HG03457 (cell line): ENCODE measurements around the gene CSNK2A1.
"Not testable (repeated sequence)": the region's sequence is repeated elsewhere in the genome, so short reads cannot be mapped to it uniquely, and the experiment has no call there.

ENCODE experiments used
- ATAC-seq: cut with Tn5 transposase; IDR thresholded peaks from one replicate; pipeline ENCODE4 v1.9.1; 2021; ENCODE audit warnings: moderate number of reproducible peaks; ENCODE audit not compliant: unreplicated experiment

CSNK2A1 gene

GRCh38 chr20:496126-496696 is 47.4 kb downstream of the CSNK2A1 start:
- no peak for ATAC-seq

GRCh38 chr20:492159-492558 is 51.4 kb downstream of the CSNK2A1 start:
- ATAC-seq = no peak

- no peak for ATAC-seq
These were observed 55.9 kb downstream of the CSNK2A1 start for GRCh38 chr20:487655-488054.

- ATAC-seq = no peak
These were observed 59.6 kb downstream of the CSNK2A1 start for GRCh38 chr20:483815-484644.

- ATAC-seq = no peak
These were observed 62.4 kb downstream of the CSNK2A1 start for GRCh38 chr20:481167-481566.

GRCh38 chr20:480044-480443 is 63.5 kb downstream of the CSNK2A1 start:
- ATAC-seq = no peak

- ATAC-seq = no peak
These were observed 64.1 kb downstream of the CSNK2A1 start for GRCh38 chr20:479487-479886.

GRCh38 chr20:478949-479429 is 64.6 kb downstream of the CSNK2A1 start:
- ATAC-seq = no peak

- ATAC-seq = no peak
These were observed 65.3 kb downstream of the CSNK2A1 start for GRCh38 chr20:478010-478948.

GRCh38 chr20:476561-477249 is 66.9 kb downstream of the CSNK2A1 start:
- ATAC-seq = not testable (repeated sequence)

- no peak for ATAC-seq
These were observed 67.9 kb downstream of the CSNK2A1 start for GRCh38 chr20:475463-476357.

GRCh38 chr20:474581-474980 is 69.0 kb downstream of the CSNK2A1 start:
- no peak for ATAC-seq

GRCh38 chr20:472889-473292 is 70.7 kb downstream of the CSNK2A1 start:
- no peak for ATAC-seq

- no peak for ATAC-seq
These were observed 71.3 kb downstream of the CSNK2A1 start for GRCh38 chr20:472137-472846.

- no peak for ATAC-seq
These were observed 73.7 kb downstream of the CSNK2A1 start for GRCh38 chr20:469746-470490.

- ATAC-seq = no peak
These were observed 75.8 kb downstream of the CSNK2A1 start for GRCh38 chr20:467755-468154.

- peak; percentile 92 for ATAC-seq
These were observed 81.2 kb downstream of the CSNK2A1 start, which contains the start of gene TBC1D20 for GRCh38 chr20:462199-462991. TSS of gene TBC1D20 (minus strand) at chr20:462533. CDS start at chr20:462405, 128 bp downstream.
